Endothelial cell (in vitro differentiated cells): ENCODE measurements around the gene CCR1. TPM values are rescaled to one million over a fixed set of nuclear protein-coding genes. Genes with fewer than 3 reads are reported as not detected.

ENCODE experiments used
- DNase-seq: peaks from one replicate; pipeline ENCODE4 v3.0.0; 2021; ENCODE audit warnings: low spot score
- H3K27ac Mint-ChIP-seq: one replicate; pipeline ENCODE4 v1.8.0; 2021; ENCODE audit warnings: mixed read lengths, inconsistent platforms; ENCODE audit not compliant: unreplicated experiment
- H3K27me3 Mint-ChIP-seq: one replicate; pipeline ENCODE4 v1.8.0; 2021; ENCODE audit warnings: mild to moderate bottlenecking, moderate library complexity, mixed read lengths, inconsistent platforms; ENCODE audit not compliant: unreplicated experiment
- H3K36me3 Mint-ChIP-seq: one replicate; pipeline ENCODE4 v1.8.0; 2021; ENCODE audit warnings: mild to moderate bottlenecking, low read depth, mixed read lengths, inconsistent platforms; ENCODE audit not compliant: unreplicated experiment
- H3K4me1 Mint-ChIP-seq: one replicate; pipeline ENCODE4 v1.8.0; 2021; ENCODE audit warnings: mild to moderate bottlenecking, mixed read lengths, inconsistent platforms; ENCODE audit not compliant: unreplicated experiment
- H3K4me3 Mint-ChIP-seq: one replicate; pipeline ENCODE4 v1.8.0; 2021; ENCODE audit warnings: mild to moderate bottlenecking, mixed read lengths, inconsistent platforms; ENCODE audit not compliant: unreplicated experiment
- H3K9me3 Mint-ChIP-seq: one replicate; pipeline ENCODE4 v1.8.0; 2021; ENCODE audit warnings: mixed read lengths, inconsistent platforms; ENCODE audit not compliant: unreplicated experiment
- CTCF ChIP-seq: fragments of 200-600 bp; sonication (generic); IDR thresholded peaks from one replicate; pipeline ENCODE4 v1.5.0; 2021; ENCODE audit warnings: antibody characterized with exemption; ENCODE audit not compliant: unreplicated experiment
- total RNA-seq: library from RNA; stranded (reverse); fragmentation: NEBNext Ultra II Directional; extraction: Animal tissue kit (Norgen Biotek cat#: 25700); gene quantifications from one replicate; pipeline ENCODE4 v1.2.1, GENCODE V29; 2021; ENCODE audit not compliant: unreplicated experiment

The CCR1 gene
- total RNA-seq, 1 donor from 2014 or later = not detected

- Mint-ChIP-seq H3K9me3 (no peaks in the 10 kb centered on the region), H3K4me1 (no peaks in the 10 kb centered on the region), H3K27ac (no peak overlapping the region), H3K27me3 (peaks cover 2% of the 10 kb centered on the region), H3K36me3 (peaks cover 4% of the 10 kb centered on the region), H3K4me3 (no peak overlapping the region)
- no peak for TF ChIP-seq CTCF
- no peak for DNase-seq
These were observed 16.4 kb downstream of the CCR1 start for GRCh38 chr3:46191730-46192129.

DNA sequence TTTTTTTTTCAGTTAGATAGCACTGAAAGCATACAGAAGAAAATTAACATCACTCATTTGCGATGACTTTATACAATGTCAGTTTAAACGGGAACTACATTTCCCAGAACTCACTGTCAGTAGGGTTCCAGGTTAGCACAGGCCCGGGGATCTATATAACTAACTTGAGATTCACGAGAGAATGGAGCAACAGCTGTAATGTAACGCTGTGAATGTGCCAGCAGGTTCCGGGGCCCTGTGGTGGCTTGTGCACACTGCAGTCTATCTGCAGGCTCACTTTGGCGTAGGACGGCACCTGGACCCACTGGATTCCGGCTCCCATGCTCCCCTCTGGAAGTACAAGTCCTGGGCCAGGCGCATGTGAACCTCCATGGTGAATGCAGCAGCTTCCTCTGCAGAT, 19.4 kb downstream of the CCR1 start:
- no peak for DNase-seq
- no peak for TF ChIP-seq CTCF
- Mint-ChIP-seq H3K27me3 (peaks cover 2% of the 10 kb centered on the region), H3K27ac (no peak overlapping the region), H3K36me3 (peaks cover 3% of the 10 kb centered on the region), H3K4me3 (no peak overlapping the region), H3K4me1 (no peaks in the 10 kb centered on the region), H3K9me3 (no peaks in the 10 kb centered on the region)

DNA sequence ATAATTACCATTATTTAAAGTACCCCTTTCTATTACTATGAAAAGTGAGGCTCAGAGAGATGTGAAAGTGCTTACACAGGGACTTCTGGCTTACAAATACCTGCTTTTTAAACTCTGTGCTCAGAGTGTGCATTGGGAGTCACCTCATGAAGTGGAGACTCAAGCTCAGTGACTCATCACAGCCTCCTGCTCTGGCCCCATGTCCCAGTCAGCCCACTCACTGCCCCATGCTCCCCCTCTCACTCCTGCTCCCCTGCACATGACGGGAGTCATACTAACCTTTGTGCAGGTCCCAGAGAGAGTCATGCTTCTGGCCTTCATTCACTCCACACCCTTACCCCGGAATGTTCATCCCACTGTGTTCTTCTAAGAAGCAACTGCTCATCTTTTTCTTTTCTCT, 20.2 kb downstream of the CCR1 start:
- no peaks in the 10 kb centered on the region for H3K9me3 Mint-ChIP-seq
- H3K4me1 Mint-ChIP-seq = no peaks in the 10 kb centered on the region
- H3K27ac Mint-ChIP-seq = no peak overlapping the region
- DNase-seq = no peak
- peaks cover 2% of the 10 kb centered on the region for H3K27me3 Mint-ChIP-seq
- TF ChIP-seq CTCF = no peak
- no peaks in the 10 kb centered on the region for H3K36me3 Mint-ChIP-seq
- H3K4me3 Mint-ChIP-seq = no peak overlapping the region

DNA sequence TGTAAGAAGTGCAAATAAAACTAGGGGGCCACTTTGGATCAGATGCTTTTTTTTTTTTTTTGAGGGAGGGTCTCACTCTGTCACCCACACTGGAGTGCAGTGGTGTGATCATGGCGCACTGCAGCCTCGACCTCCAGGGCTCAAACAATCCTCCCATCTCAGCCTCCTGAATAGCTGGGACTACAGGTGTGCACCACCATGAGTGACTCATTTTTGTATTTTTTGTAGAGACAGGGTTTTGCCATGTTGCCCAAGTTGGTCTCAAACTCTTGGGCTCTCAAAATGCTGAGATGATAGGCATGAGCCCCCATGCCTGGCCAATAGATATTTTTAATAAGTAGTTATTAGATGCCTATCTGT, 20.8 kb downstream of the CCR1 start:
- Mint-ChIP-seq H3K27ac (no peak overlapping the region), H3K36me3 (no peaks in the 10 kb centered on the region), H3K4me3 (no peak overlapping the region), H3K4me1 (no peaks in the 10 kb centered on the region), H3K27me3 (peaks cover 2% of the 10 kb centered on the region), H3K9me3 (no peaks in the 10 kb centered on the region)
- TF ChIP-seq CTCF = no peak
- no peak for DNase-seq

GRCh38 chr3:46186471-46187340, 21.4 kb downstream of the CCR1 start:
- Mint-ChIP-seq H3K9me3 (no peaks in the 10 kb centered on the region), H3K4me1 (no peaks in the 10 kb centered on the region), H3K4me3 (no peak overlapping the region), H3K27ac (no peak overlapping the region), H3K36me3 (no peaks in the 10 kb centered on the region), H3K27me3 (peaks cover 2% of the 10 kb centered on the region)
- no peak for TF ChIP-seq CTCF
- no peak for DNase-seq
